DOHH2 (cell line): ENCODE measurements around the gene MDM4.

Experiments used
- H3F3A ChIP-seq: fragments of 200-600 bp; sonication (generic), shearing (Covaris generic); 2 replicates; pipeline ENCODE4 v1.6.0; 2016; ENCODE audit warnings: antibody characterized with exemption, mild to moderate bottlenecking; ENCODE audit not compliant: control insufficient read depth, insufficient read depth
- H3K27ac ChIP-seq: fragments of 200-600 bp; sonication (generic); 2 replicates; pipeline ENCODE4 v1.5.1; 2014; ENCODE audit warnings: low read depth, mild to moderate bottlenecking, low read length, moderate library complexity
- H3K27me3 ChIP-seq: fragments of 200-600 bp; sonication (generic); 2 replicates; pipeline ENCODE4 v1.6.1; 2014; ENCODE audit warnings: mild to moderate bottlenecking, low read length, mixed read lengths; ENCODE audit not compliant: control insufficient read depth
- H3K36me3 ChIP-seq: fragments of 200-600 bp; sonication (generic); 2 replicates; pipeline ENCODE4 v1.6.1; 2014; ENCODE audit warnings: mild to moderate bottlenecking, low read length, moderate library complexity, mixed read lengths; ENCODE audit not compliant: control insufficient read depth
- H3K4me1 ChIP-seq: fragments of 200-600 bp; sonication (generic); 2 replicates; pipeline ENCODE4 v1.6.1; 2014; ENCODE audit warnings: mild to moderate bottlenecking, low read length, mixed read lengths; ENCODE audit not compliant: control insufficient read depth
- H3K4me2 ChIP-seq: fragments of 200-600 bp; sonication (generic); 2 replicates; pipeline ENCODE4 v1.6.0; 2014; ENCODE audit warnings: mild to moderate bottlenecking, low read length, moderate library complexity
- H3K4me3 ChIP-seq: fragments of 200-600 bp; sonication (generic); 2 replicates; pipeline ENCODE4 v1.5.1; 2014; ENCODE audit warnings: mild to moderate bottlenecking, low read length, mixed read lengths
- H3K79me2 ChIP-seq: fragments of 200-600 bp; sonication (generic); 2 replicates; pipeline ENCODE4 v1.6.1; 2014; ENCODE audit warnings: mild to moderate bottlenecking, low read length, mixed read lengths; ENCODE audit not compliant: control insufficient read depth
- H3K9me2 ChIP-seq: fragments of 200-600 bp; sonication (generic); replicated peaks from 2 replicates; pipeline ENCODE4 v1.6.1; 2014; ENCODE audit warnings: mild to moderate bottlenecking, low read length, mixed read lengths; ENCODE audit not compliant: control insufficient read depth
- H3K9me3 ChIP-seq: fragments of 200-600 bp; sonication (generic); 2 replicates; pipeline ENCODE4 v1.6.1; 2014; ENCODE audit warnings: antibody characterized with exemption, low read length, mixed read lengths; ENCODE audit not compliant: control insufficient read depth, insufficient read depth
- H4K20me1 ChIP-seq: fragments of 200-600 bp; sonication (generic); 2 replicates; pipeline ENCODE4 v1.6.0; 2014; ENCODE audit warnings: low read depth, mild to moderate bottlenecking, antibody characterized with exemption, low read length, moderate library complexity; ENCODE audit not compliant: control insufficient read depth, insufficient read depth
- EZH2phosphoT487 ChIP-seq: fragments of 200-600 bp; sonication (generic); IDR thresholded peaks from 2 replicates; pipeline ENCODE4 v1.6.1; 2017; ENCODE audit warnings: borderline replicate concordance, mild to moderate bottlenecking, antibody characterized with exemption, low read length, moderate library complexity, mixed read lengths
- TF ChIP-seq, protein P1 (sequence below): fragments of 200-600 bp; sonication (generic); IDR thresholded peaks from one replicate; pipeline ENCODE4 v1.5.1; 2014; ENCODE audit warnings: antibody characterized with exemption, mild to moderate bottlenecking, low read depth, low read length; ENCODE audit not compliant: poor library complexity, severe bottlenecking

The MDM4 gene, protein sequence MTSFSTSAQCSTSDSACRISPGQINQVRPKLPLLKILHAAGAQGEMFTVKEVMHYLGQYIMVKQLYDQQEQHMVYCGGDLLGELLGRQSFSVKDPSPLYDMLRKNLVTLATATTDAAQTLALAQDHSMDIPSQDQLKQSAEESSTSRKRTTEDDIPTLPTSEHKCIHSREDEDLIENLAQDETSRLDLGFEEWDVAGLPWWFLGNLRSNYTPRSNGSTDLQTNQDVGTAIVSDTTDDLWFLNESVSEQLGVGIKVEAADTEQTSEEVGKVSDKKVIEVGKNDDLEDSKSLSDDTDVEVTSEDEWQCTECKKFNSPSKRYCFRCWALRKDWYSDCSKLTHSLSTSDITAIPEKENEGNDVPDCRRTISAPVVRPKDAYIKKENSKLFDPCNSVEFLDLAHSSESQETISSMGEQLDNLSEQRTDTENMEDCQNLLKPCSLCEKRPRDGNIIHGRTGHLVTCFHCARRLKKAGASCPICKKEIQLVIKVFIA

GRCh38 chr1:204516180-204516879, at the start of gene MDM4:
MDM4 (plus strand) TSS chr1:204516406; CDS start chr1:204525519, 9,113 bp downstream.
- H3K4me1 ChIP-seq: peaks cover 86% of the 10 kb centered on the region
- peak within 1 kb of the TSS; percentile 95 for H3K27ac ChIP-seq
- 0 out of 2 replicates have a peak, but pooled peaks cover 6% of the 10 kb centered on the region for H3K9me3 ChIP-seq
- TF ChIP-seq, protein P1, sequence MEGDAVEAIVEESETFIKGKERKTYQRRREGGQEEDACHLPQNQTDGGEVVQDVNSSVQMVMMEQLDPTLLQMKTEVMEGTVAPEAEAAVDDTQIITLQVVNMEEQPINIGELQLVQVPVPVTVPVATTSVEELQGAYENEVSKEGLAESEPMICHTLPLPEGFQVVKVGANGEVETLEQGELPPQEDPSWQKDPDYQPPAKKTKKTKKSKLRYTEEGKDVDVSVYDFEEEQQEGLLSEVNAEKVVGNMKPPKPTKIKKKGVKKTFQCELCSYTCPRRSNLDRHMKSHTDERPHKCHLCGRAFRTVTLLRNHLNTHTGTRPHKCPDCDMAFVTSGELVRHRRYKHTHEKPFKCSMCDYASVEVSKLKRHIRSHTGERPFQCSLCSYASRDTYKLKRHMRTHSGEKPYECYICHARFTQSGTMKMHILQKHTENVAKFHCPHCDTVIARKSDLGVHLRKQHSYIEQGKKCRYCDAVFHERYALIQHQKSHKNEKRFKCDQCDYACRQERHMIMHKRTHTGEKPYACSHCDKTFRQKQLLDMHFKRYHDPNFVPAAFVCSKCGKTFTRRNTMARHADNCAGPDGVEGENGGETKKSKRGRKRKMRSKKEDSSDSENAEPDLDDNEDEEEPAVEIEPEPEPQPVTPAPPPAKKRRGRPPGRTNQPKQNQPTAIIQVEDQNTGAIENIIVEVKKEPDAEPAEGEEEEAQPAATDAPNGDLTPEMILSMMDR: no peak
- no peak for TF ChIP-seq EZH2phosphoT487
- no peaks in the 10 kb centered on the region for H3K9me2 ChIP-seq
- H3K79me2 ChIP-seq: peaks cover 42% of the 10 kb centered on the region
- H4K20me1 ChIP-seq: no peaks in the 10 kb centered on the region
- peaks cover 75% of the 10 kb centered on the region for H3F3A ChIP-seq
- H3K4me3 ChIP-seq: peak within 1 kb of the TSS; percentile 88
- peaks cover 47% of the 10 kb centered on the region for H3K36me3 ChIP-seq
- H3K4me2 ChIP-seq: peak within 1 kb of the TSS; percentile 73
- H3K27me3 ChIP-seq: no peaks in the 10 kb centered on the region

DNA sequence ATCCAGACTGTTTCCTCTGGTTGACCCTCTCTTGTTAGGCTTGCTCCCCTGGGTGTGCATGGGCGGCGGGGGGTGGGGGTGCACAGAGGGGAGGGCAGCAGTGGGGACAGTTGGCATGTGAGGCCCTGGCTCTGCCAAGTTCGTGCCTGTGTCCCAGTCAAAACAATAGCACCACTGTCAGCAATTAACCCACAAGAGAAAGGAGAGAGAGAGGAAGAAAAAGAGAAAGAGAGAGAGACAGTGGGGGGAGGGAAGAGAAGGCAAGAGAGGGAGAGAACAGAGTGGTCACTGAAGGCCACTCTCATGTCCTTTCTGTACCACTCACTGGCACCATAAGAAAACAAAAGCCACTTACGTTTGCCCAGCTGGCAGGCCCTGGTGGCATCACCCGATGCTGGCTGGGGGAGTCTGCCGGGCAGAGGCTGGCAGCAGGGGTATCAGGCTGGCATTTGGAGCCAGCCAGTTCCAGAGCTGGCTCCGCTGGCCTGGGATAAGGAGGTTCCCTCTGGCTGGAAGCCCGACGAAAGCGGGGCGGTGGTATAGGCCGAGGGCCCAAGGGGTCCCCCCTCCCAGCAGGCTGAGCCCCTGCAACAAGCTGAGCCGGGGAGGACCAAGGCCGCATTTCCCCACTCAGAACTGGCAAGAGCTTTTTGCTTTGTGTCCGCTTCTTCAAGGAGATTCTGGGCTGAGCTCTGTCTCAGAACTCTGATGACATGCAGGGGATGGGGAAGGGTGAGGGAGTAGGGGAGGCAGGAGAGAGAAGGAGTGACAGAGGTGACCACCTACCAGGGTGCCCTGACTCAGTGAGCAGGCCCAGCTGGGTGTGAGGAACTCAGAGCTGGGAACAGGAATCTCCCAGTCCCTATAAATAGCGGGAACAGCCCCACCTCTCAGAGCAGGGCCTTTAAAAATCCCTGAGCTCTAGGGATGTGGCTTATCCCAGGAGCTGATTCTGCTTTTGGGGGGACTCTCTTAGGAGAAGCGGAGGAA, 49.5 kb upstream of the MDM4 start:
- Histone ChIP-seq H3K4me2 (peak overlapping the region; percentile 39), H3K79me2 (no peaks in the 10 kb centered on the region), H3K27ac (no peak overlapping the region), H3K9me2 (no peaks in the 10 kb centered on the region), H4K20me1 (peaks cover 4% of the 10 kb centered on the region; the same call in 1 of the 2 replicates), H3F3A (no peaks in the 10 kb centered on the region), H3K4me3 (no peak overlapping the region), H3K4me1 (peaks cover 50% of the 10 kb centered on the region), H3K27me3 (peaks cover 2% of the 10 kb centered on the region; the same call in 1 of the 2 replicates), H3K9me3 (no peaks in the 10 kb centered on the region), H3K36me3 (peaks cover 2% of the 10 kb centered on the region; the same call in 1 of the 2 replicates)
- TF ChIP-seq, protein P1: no peak
- TF ChIP-seq EZH2phosphoT487: no peak

DNA sequence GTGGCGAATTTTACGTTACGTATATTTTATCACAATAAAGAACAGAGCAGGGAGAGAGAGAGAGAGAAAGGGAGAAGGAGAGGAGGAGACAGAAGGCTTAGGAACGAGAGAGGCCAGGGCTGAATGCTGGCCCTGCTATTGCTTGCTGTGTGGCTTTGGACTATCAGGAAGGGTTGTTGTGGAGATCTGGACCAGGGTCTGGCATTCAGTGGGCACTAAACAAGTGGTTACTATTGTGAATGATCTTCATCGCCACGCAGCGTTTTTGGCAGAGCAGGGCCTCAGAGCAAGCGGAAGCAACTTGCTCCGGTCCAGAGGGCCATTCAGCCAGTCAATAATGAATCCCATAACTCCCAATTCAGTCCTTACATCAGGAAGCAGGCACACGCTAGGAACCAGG, 48.0 kb upstream of the MDM4 start:
- Histone ChIP-seq H3K79me2 (no peaks in the 10 kb centered on the region), H4K20me1 (peaks cover 4% of the 10 kb centered on the region; the same call in 1 of the 2 replicates), H3K27ac (no peak overlapping the region), H3K27me3 (peaks cover 2% of the 10 kb centered on the region; the same call in 1 of the 2 replicates), H3K9me2 (no peaks in the 10 kb centered on the region), H3K9me3 (no peaks in the 10 kb centered on the region), H3K4me2 (no peak overlapping the region), H3K36me3 (peaks cover 2% of the 10 kb centered on the region; the same call in 1 of the 2 replicates), H3K4me1 (peaks cover 36% of the 10 kb centered on the region), H3K4me3 (no peak overlapping the region), H3F3A (no peaks in the 10 kb centered on the region)
- TF ChIP-seq, protein P1: no peak
- TF ChIP-seq EZH2phosphoT487: no peak
